Activated naive CD8-positive, alpha-beta T cell (primary cell): ENCODE measurements around the gene ICA1L.

Experiments used
- H3K27ac Mint-ChIP-seq: one replicate; pipeline ENCODE4 v1.8.0; 2021; ENCODE audit warnings: mixed read lengths
- H3K27me3 Mint-ChIP-seq: one replicate; pipeline ENCODE4 v1.8.0; 2021; ENCODE audit warnings: mixed read lengths
- H3K36me3 Mint-ChIP-seq: one replicate; pipeline ENCODE4 v1.8.0; 2021; ENCODE audit warnings: mixed read lengths
- H3K4me1 Mint-ChIP-seq: one replicate; pipeline ENCODE4 v1.8.0; 2021; ENCODE audit warnings: low read depth, mixed read lengths
- H3K4me3 Mint-ChIP-seq: one replicate; pipeline ENCODE4 v1.8.0; 2021; ENCODE audit warnings: mild to moderate bottlenecking, mixed read lengths
- H3K9me3 Mint-ChIP-seq: one replicate; pipeline ENCODE4 v1.8.0; 2021; ENCODE audit warnings: low read depth, mixed read lengths

Gene ICA1L

DNA sequence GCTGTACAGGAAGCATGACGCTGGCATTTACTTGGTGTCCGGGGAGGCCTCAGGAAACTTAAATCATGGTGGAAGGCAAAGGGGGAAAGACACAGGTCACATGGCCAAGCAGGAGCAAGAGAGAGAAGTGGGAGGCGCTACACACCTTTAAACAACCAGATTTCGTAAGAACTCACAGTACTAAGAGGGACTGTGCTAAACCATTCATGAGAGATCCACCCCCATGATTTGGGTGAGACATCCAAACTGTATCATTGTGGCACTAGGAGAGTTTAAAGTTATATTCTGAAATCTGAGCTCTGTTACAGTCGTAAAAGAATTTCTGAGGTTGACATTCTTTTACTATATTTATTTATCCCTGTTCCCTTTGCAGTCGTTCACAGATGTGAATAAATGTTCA is 116.6 kb downstream of the ICA1L start:
- H3K27me3 Mint-ChIP-seq = no peaks in the 10 kb centered on the region
- peaks cover 53% of the 10 kb centered on the region for H3K4me1 Mint-ChIP-seq
- peaks cover 21% of the 10 kb centered on the region for H3K36me3 Mint-ChIP-seq
- H3K27ac Mint-ChIP-seq = peak overlapping the region; percentile 59
- no peak overlapping the region for H3K4me3 Mint-ChIP-seq
- no peaks in the 10 kb centered on the region for H3K9me3 Mint-ChIP-seq

DNA sequence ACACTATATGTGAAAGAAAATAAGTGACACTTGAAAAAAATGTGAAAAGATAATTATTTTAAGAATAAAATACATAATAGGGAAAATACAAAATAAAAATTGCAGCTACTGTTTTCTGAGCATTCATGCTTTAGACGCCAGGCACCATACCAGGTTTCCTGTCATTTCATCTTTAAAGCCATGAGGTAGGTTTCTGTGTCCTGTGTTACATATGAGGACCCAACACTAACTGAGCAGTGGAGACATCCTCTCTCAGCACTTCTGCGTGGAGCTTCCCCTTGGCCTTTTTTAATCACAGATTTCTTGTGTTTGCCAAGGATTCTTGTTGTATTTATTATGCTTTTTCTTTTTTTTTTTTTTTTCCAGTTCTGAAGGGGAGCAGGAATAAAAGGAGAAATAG is 119.5 kb downstream of the ICA1L start:
- peak overlapping the region; percentile 84 for H3K27ac Mint-ChIP-seq
- no peaks in the 10 kb centered on the region for H3K27me3 Mint-ChIP-seq
- H3K9me3 Mint-ChIP-seq = peaks cover 6% of the 10 kb centered on the region
- H3K36me3 Mint-ChIP-seq = peaks cover 25% of the 10 kb centered on the region
- H3K4me1 Mint-ChIP-seq = peaks cover 70% of the 10 kb centered on the region
- no peak overlapping the region for H3K4me3 Mint-ChIP-seq

- Mint-ChIP-seq H3K27me3 (no peaks in the 10 kb centered on the region), H3K36me3 (peaks cover 33% of the 10 kb centered on the region), H3K4me1 (peaks cover 79% of the 10 kb centered on the region), H3K9me3 (peaks cover 12% of the 10 kb centered on the region), H3K4me3 (peak overlapping the region; percentile 59), H3K27ac (peak overlapping the region; percentile 95)
Measured at GRCh38 chr2:202750763-202751427, 120.7 kb downstream of the ICA1L start.

GRCh38 chr2:202749477-202749876 is 122.1 kb downstream of the ICA1L start:
- Mint-ChIP-seq H3K36me3 (peaks cover 33% of the 10 kb centered on the region), H3K27ac (peak overlapping the region; percentile 95), H3K27me3 (no peaks in the 10 kb centered on the region), H3K4me3 (no peak overlapping the region), H3K9me3 (peaks cover 20% of the 10 kb centered on the region), H3K4me1 (peaks cover 77% of the 10 kb centered on the region)

DNA sequence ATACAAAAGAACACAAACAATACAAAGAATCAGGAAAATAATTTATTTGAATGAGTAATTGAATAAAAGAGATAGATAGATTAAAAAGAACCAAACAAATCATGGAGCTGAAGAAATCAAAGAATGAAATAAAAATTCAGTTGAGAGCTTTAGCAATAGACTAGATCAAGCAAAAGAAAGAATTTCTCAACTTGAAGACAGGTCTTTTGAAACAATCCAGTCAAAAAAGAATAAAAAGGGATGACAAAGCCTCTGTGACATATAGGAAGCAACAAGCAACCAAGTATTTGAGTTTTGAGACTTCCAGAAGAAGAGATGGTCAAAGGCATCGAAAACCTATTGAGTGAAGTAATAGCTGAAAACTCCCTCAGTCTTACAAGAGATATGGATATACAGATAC is 128.0 kb downstream of the ICA1L start:
- H3K27me3 Mint-ChIP-seq = no peaks in the 10 kb centered on the region
- peaks cover 34% of the 10 kb centered on the region for H3K9me3 Mint-ChIP-seq
- H3K4me1 Mint-ChIP-seq = peaks cover 34% of the 10 kb centered on the region
- no peak overlapping the region for H3K27ac Mint-ChIP-seq
- H3K36me3 Mint-ChIP-seq = peaks cover 48% of the 10 kb centered on the region
- no peak overlapping the region for H3K4me3 Mint-ChIP-seq

- H3K4me3 Mint-ChIP-seq = no peak overlapping the region
- H3K4me1 Mint-ChIP-seq = peaks cover 24% of the 10 kb centered on the region
- no peaks in the 10 kb centered on the region for H3K9me3 Mint-ChIP-seq
- H3K27ac Mint-ChIP-seq = no peak overlapping the region
- H3K36me3 Mint-ChIP-seq = peaks cover 21% of the 10 kb centered on the region
- no peaks in the 10 kb centered on the region for H3K27me3 Mint-ChIP-seq
Measured at GRCh38 chr2:202736826-202737225, 134.7 kb downstream of the ICA1L start.

GRCh38 chr2:202726070-202726469 is 145.5 kb downstream of the ICA1L start:
- Mint-ChIP-seq H3K36me3 (peaks cover 27% of the 10 kb centered on the region), H3K4me1 (peaks cover 35% of the 10 kb centered on the region), H3K4me3 (no peak overlapping the region), H3K27ac (no peak overlapping the region), H3K9me3 (no peaks in the 10 kb centered on the region), H3K27me3 (no peaks in the 10 kb centered on the region)

GRCh38 chr2:202723746-202724145 is 147.8 kb downstream of the ICA1L start:
- Mint-ChIP-seq H3K4me1 (peaks cover 55% of the 10 kb centered on the region), H3K9me3 (no peaks in the 10 kb centered on the region), H3K36me3 (peaks cover 14% of the 10 kb centered on the region), H3K27me3 (no peaks in the 10 kb centered on the region), H3K4me3 (no peak overlapping the region), H3K27ac (no peak overlapping the region)
